GM18868 (cell line): Measurements from ENCODE around the gene GPR119.
"Not testable (repeated sequence)": the region's sequence is repeated elsewhere in the genome, so short reads cannot be mapped to it uniquely, and the experiment has no call there.

Experiments used
- ATAC-seq: cut with Tn5 transposase; IDR thresholded peaks from one replicate; pipeline ENCODE4 v1.9.1; 2021; ENCODE audit warnings: mild to moderate bottlenecking, moderate library complexity; ENCODE audit not compliant: unreplicated experiment

The GPR119 gene

GRCh38 chrX:130339408-130340222, 45.9 kb downstream of the GPR119 start, which contains the start of gene SLC25A14:
Gene SLC25A14 (plus strand): TSS chrX:130339919. CDS start chrX:130340279, 360 bp downstream.
- ATAC-seq, result peak; percentile 98

GRCh38 chrX:130338869-130339268, 46.6 kb downstream of the GPR119 start:
- not testable (repeated sequence) for ATAC-seq

GRCh38 chrX:130336531-130336930, 48.9 kb downstream of the GPR119 start:
- ATAC-seq, result no peak
